ENCODE data around the gene LAGE3. TPM values are rescaled to one million over a fixed set of nuclear protein-coding genes. Genes with fewer than 3 reads are reported as not detected.

LAGE3 gene
- polyA plus RNA-seq, 1 donor (not counting 4 experiments of a cell fraction or from before 2014, with no cell fraction given), result 9.3 TPM

DNA sequence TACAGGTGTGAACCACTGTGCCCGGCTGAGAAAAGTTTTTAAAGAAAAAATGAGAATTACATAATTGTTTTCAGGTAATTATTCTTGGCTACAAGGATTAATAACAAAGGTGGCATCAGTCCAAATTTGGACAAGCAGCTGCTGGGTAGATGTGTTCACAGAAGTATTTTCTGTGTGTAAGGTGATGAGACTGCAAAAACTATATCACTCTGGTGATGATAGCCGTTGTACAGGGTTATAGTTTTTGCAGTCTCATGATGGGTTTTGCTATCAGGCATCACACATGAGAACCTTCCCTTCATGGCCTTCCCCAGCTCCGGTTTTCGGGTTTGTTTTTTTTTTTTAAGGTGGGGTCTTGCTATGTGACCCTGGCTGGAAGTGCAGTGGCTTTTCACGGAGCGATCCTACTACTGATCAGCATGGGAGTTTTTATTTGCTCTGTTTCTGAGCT lies 16.4 kb upstream of the LAGE3 start:
- Histone ChIP-seq H3K27ac (ENCODE audit: control insufficient read depth, insufficient read depth, low read length) (no peak overlapping the region), H3K79me2 (ENCODE audit: control insufficient read depth, insufficient read depth, low read length) (no peaks in the 10 kb centered on the region), H3K9me3 (ENCODE audit: control insufficient read depth, low read depth, low read length) (no peaks in the 10 kb centered on the region), H3K9me1 (ENCODE audit: control insufficient read depth, extremely low read depth, insufficient read depth, low read length) (no peaks in the 10 kb centered on the region), H2AFZ (ENCODE audit: control insufficient read depth, low read length) (no peak overlapping the region), H3K27me3 (ENCODE audit: control insufficient read depth, extremely low read depth, insufficient read depth, low read length) (no peaks in the 10 kb centered on the region), H3K4me3 (ENCODE audit: control insufficient read depth in 2 of 3, extremely low read depth in 1 of 3, insufficient read depth in 2 of 3, low read depth in 1 of 3, low read length in 3 of 3) (no peak overlapping the region), H3K4me1 (ENCODE audit: control insufficient read depth, extremely low read depth, insufficient read depth, low read length) (peaks cover 2% of the 10 kb centered on the region), H3K4me2 (ENCODE audit: control insufficient read depth, extremely low read depth, insufficient read depth, low read depth, low read length) (no peak overlapping the region), H4K20me1 (ENCODE audit: control insufficient read depth, extremely low read depth, insufficient read depth, low read length) (no peaks in the 10 kb centered on the region), H3K9ac (ENCODE audit: control insufficient read depth, extremely low read depth, insufficient read depth, low read length) (no peak overlapping the region), H3K36me3 (ENCODE audit: control insufficient read depth in 2 of 2, extremely low read depth in 1 of 2, insufficient read depth in 2 of 2, low read length in 2 of 2) (no peaks in the 10 kb centered on the region)
- FAIRE-seq, result no peak
- dilution Hi-C loops (cut with MboI; ENCODE audit: extremely low pct_ligation_motif_present, low sequenced_read_pairs), result no loop called here
- no peak for DNase-seq (ENCODE audit: low read depth, low spot score)
- TF ChIP-seq, protein P1, sequence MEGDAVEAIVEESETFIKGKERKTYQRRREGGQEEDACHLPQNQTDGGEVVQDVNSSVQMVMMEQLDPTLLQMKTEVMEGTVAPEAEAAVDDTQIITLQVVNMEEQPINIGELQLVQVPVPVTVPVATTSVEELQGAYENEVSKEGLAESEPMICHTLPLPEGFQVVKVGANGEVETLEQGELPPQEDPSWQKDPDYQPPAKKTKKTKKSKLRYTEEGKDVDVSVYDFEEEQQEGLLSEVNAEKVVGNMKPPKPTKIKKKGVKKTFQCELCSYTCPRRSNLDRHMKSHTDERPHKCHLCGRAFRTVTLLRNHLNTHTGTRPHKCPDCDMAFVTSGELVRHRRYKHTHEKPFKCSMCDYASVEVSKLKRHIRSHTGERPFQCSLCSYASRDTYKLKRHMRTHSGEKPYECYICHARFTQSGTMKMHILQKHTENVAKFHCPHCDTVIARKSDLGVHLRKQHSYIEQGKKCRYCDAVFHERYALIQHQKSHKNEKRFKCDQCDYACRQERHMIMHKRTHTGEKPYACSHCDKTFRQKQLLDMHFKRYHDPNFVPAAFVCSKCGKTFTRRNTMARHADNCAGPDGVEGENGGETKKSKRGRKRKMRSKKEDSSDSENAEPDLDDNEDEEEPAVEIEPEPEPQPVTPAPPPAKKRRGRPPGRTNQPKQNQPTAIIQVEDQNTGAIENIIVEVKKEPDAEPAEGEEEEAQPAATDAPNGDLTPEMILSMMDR (optimal IDR thresholded peaks at IDR 0.05 in 1 of 3, IDR thresholded peaks at IDR 0.05 in 1 of 3, conservative IDR thresholded peaks at IDR 0.05 in 1 of 3; ENCODE audit: extremely low read depth in 1 of 3, insufficient read depth in 2 of 3, low read length in 3 of 3), result no peak

DNA sequence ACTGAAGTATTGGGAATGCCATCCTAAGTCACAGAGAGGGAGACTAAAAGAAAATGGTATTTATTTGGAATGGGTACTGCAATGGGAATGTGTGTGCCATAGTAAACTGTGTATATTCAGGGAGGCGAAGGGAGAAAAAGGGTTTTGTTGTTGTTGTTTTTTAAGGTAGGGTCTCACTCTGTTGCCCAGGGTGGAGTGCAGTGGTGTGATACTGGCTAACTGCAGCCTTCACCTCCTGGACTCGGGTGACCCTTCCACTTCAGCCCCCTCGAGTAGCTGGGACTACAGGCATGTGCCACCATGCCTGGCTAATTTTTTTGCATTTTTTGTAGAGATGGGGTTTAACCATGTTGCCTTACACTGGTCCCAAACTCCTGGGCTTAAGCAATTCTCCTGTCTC lies 15.6 kb upstream of the LAGE3 start:
- no peaks in the 10 kb centered on the region for H3K27me3 ChIP-seq (ENCODE audit: control insufficient read depth, extremely low read depth, insufficient read depth, low read length)
- no peak for TF ChIP-seq EZH2 (IDR thresholded peaks at IDR 0.05; ENCODE audit: low read length)
- TF ChIP-seq, protein P1 (optimal IDR thresholded peaks at IDR 0.05 in 1 of 3, IDR thresholded peaks at IDR 0.05 in 1 of 3, conservative IDR thresholded peaks at IDR 0.05 in 1 of 3; ENCODE audit: extremely low read depth in 1 of 3, insufficient read depth in 2 of 3, low read length in 3 of 3), result no peak
- no peak overlapping the region for H3K4me3 ChIP-seq (ENCODE audit: control insufficient read depth in 2 of 3, extremely low read depth in 1 of 3, insufficient read depth in 2 of 3, low read depth in 1 of 3, low read length in 3 of 3)
- H3K27ac ChIP-seq (ENCODE audit: control insufficient read depth, insufficient read depth, low read length), result no peak overlapping the region
- H2AFZ ChIP-seq (ENCODE audit: control insufficient read depth, low read length), result no peak overlapping the region
- peaks cover 2% of the 10 kb centered on the region for H3K4me1 ChIP-seq (ENCODE audit: control insufficient read depth, extremely low read depth, insufficient read depth, low read length)
- DNase-seq (ENCODE audit: low read depth, low spot score), result no peak
- H3K4me2 ChIP-seq (ENCODE audit: control insufficient read depth, extremely low read depth, insufficient read depth, low read depth, low read length), result no peak overlapping the region
- no peaks in the 10 kb centered on the region for H3K36me3 ChIP-seq (ENCODE audit: control insufficient read depth in 2 of 2, extremely low read depth in 1 of 2, insufficient read depth in 2 of 2, low read length in 2 of 2)
- dilution Hi-C loops (cut with MboI; ENCODE audit: extremely low pct_ligation_motif_present, low sequenced_read_pairs), result no loop called here
- no peak for FAIRE-seq
- H3K9ac ChIP-seq (ENCODE audit: control insufficient read depth, extremely low read depth, insufficient read depth, low read length), result no peak overlapping the region
- no peaks in the 10 kb centered on the region for H3K9me1 ChIP-seq (ENCODE audit: control insufficient read depth, extremely low read depth, insufficient read depth, low read length)
- H3K79me2 ChIP-seq (ENCODE audit: control insufficient read depth, insufficient read depth, low read length), result no peaks in the 10 kb centered on the region
- H3K9me3 ChIP-seq (ENCODE audit: control insufficient read depth, low read depth, low read length), result no peaks in the 10 kb centered on the region
- no peaks in the 10 kb centered on the region for H4K20me1 ChIP-seq (ENCODE audit: control insufficient read depth, extremely low read depth, insufficient read depth, low read length)
